GM12872 (cell line): Measurements from ENCODE around the gene LRFN3.

Experiments used
- TF ChIP-seq, protein P1 (sequence below): IDR thresholded peaks from 3 replicates; pipeline ENCODE4 v1.5.1; 2011; ENCODE audit warnings: low read depth, mild to moderate bottlenecking, low read length, moderate library complexity; ENCODE audit not compliant: insufficient read depth

The LRFN3 gene

DNA sequence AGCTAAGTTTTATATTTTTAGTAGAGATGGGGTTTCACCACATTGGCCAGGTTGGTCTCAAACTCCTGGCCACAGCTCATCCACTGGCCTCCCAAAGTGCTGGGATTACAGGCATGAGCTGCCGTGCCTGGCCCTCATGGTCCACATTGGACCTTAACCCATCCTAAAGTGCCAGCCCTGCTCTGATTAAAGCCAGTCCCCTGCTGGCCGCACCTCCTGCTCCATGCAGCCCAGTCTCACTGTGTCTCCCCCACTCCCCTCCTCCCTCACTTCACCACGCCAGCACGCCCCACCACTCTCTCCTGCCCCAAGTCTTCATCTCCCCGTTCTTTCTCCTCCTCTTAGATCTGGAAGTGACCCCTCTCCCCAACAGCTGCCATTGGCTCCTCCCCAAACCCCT is 42.1 kb downstream of the LRFN3 start:
- TF ChIP-seq, protein P1, sequence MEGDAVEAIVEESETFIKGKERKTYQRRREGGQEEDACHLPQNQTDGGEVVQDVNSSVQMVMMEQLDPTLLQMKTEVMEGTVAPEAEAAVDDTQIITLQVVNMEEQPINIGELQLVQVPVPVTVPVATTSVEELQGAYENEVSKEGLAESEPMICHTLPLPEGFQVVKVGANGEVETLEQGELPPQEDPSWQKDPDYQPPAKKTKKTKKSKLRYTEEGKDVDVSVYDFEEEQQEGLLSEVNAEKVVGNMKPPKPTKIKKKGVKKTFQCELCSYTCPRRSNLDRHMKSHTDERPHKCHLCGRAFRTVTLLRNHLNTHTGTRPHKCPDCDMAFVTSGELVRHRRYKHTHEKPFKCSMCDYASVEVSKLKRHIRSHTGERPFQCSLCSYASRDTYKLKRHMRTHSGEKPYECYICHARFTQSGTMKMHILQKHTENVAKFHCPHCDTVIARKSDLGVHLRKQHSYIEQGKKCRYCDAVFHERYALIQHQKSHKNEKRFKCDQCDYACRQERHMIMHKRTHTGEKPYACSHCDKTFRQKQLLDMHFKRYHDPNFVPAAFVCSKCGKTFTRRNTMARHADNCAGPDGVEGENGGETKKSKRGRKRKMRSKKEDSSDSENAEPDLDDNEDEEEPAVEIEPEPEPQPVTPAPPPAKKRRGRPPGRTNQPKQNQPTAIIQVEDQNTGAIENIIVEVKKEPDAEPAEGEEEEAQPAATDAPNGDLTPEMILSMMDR = no peak

- TF ChIP-seq, protein P1 = no peak
These were observed 42.7 kb downstream of the LRFN3 start for GRCh38 chr19:35978832-35979365.

GRCh38 chr19:35983177-35983576 is 47.0 kb downstream of the LRFN3 start:
- TF ChIP-seq, protein P1 = no peak

DNA sequence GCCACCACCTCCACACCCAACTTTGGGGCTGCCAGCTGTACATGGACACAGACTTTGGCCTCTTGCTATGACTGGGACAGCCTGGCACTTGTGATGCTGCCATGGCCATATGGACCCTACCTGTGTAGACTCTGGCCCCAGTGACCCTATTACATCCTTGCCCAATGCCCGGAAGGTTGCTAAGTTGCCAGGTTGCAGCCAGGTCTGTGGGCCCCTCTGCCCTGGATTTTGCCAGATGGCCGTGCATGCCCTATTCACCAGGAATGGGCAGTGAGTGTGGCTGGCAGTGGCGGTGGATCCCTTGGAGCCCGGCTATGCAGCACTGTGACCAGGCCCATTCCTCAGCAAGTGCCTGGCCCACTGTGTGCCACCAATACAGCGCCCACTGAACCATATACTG is 49.9 kb downstream of the LRFN3 start:
- TF ChIP-seq, protein P1 = no peak

GRCh38 chr19:35986664-35987570 is 50.7 kb downstream of the LRFN3 start:
- TF ChIP-seq, protein P1 = no peak

DNA sequence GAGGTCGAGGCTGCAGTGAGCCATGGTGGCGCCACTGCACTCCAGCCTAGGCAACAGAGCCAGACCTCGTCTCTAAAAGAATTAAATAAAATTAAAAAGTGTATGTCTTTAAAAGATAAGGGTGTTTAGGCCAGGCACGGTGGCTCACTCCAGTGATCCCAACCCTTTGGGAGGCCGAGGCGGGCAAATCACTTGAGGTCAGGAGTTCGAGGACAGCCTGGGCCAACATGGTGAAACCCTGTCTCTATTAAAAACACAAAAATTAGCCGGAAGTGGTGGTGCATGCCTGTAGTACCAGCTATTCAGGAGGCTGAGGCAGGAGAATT is 51.4 kb downstream of the LRFN3 start:
- TF ChIP-seq, protein P1 = no peak

DNA sequence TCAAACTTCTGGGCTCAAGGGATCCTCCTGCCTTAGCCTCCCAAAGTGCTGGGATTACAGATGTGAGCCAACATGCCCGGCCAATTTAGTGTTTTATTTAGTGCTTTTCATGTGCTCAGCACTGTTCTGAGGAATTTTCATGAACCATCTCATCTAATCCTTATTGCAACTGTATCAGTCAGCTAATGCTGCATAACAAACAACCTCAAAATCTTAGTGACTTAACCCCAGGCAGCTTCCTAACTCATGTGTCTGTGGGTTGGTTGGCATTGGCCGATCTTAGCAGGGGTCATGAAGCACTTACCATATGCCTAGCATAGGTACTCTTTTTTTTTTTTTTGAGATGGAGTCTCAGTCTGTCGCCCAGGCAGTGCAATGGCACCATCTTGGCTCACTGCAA is 52.6 kb downstream of the LRFN3 start:
- TF ChIP-seq, protein P1 = no peak
